ENCODE measurements around the gene ZBTB16. TPM values are rescaled to one million over a fixed set of nuclear protein-coding genes. Genes with fewer than 3 reads are reported as not detected.

The ZBTB16 gene
- total and polyA plus RNA-seq, 8 donors, result 7.9 to 318 (median 55.3) TPM

DNA sequence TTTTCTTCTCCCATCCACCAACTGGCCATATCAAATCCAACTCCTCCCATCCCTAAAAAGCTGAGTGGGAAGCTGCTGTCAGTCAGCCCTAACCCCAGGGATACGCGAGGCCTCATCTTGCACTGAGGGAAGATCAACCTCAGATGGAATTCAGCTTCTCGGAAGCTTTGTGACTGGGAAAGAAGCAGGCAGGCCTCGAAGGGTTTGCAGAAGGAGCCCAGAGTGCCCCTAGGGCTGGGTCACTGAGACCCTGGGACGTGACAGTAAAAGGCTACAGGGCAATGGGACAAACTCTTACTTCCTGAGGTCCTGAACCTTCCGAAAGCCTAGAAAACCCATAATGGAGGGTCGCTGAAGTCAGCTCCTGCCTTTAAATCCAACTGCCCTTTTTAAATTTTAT is 202.3 kb downstream of the ZBTB16 start:
- peaks cover 31 to 60% (median 52%) of the 10 kb centered on the region in 4 donors for H3K4me1 ChIP-seq
- H3K9me3 ChIP-seq, result no peaks in the 10 kb centered on the region
- H3K27me3 ChIP-seq, result no peaks in the 10 kb centered on the region
- WGBS, 5 donors, result 78 to 84% (median 83%) methylated on average over 7 of the region's 7 CpGs
- no peak overlapping the region for H3K4me3 ChIP-seq
- H3K36me3 ChIP-seq, result peaks cover 0 to 2% (median 1%) of the 10 kb centered on the region in 4 donors
- no peak for DNase-seq
- intact Hi-C loops (cut with DNase I; ENCODE audit: low total_unique reads), result loop anchor here (5.0 kb wide), 2 partner anchors 264 to 364 kb away; no protein-coding TSS in a partner anchor
- peak overlapping the region in 1 of 5 donors; percentile 84 for H3K27ac ChIP-seq
- TF ChIP-seq POLR2AphosphoS5 (IDR thresholded peaks at IDR 0.05) (no peak), POLR2A (IDR thresholded peaks at IDR 0.05) (no peak)

DNA sequence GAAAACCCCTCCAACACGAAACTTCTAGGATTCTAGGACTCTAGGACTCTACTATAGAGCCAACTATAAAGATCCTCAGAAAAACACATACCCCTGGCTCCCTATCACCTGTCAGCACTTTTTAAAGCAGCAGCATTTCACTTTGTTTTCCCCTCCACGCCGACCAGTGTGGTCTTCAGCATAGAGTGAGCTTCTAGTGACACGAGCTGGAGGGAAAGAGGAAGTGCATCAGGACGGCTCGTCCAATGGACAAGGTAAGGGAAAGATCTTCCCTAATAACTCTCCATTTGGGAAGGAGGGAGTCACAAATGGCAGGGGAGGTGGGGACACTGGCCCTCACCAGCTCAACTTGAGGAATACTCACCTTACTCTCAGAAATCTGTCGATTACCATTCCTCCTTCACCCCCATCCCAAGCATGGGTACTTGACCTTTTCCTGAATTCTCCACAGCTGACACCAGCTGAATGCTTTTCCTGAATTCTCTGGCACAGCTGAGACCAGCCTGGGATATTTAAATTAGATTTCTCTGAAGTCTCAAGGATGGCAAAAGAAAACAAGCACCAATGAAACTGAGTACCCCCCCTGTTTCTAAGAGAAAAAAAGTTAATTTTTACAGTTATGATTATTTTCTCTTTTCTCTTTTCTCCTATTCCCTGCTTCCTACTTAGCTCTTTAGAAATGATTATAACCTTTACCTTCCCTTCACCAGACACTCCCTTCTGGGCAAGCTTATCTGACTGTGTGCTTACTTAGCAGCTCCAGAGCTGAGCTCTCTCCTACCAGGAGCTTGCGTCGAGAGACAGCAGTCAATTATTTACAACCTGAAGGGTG is 203.4 kb downstream of the ZBTB16 start:
- Histone ChIP-seq H3K4me1 (peaks cover 21 to 49% (median 41%) of the 10 kb centered on the region in 4 donors), H3K36me3 (no peaks in the 10 kb centered on the region), H3K27ac (peak overlapping the region in 1 of 5 donors; percentile 8), H3K9me3 (no peaks in the 10 kb centered on the region), H3K4me3 (no peak overlapping the region), H3K27me3 (no peaks in the 10 kb centered on the region)
- peak in 1 of 2 donors; percentile 80 for DNase-seq
- TF ChIP-seq, protein P1, sequence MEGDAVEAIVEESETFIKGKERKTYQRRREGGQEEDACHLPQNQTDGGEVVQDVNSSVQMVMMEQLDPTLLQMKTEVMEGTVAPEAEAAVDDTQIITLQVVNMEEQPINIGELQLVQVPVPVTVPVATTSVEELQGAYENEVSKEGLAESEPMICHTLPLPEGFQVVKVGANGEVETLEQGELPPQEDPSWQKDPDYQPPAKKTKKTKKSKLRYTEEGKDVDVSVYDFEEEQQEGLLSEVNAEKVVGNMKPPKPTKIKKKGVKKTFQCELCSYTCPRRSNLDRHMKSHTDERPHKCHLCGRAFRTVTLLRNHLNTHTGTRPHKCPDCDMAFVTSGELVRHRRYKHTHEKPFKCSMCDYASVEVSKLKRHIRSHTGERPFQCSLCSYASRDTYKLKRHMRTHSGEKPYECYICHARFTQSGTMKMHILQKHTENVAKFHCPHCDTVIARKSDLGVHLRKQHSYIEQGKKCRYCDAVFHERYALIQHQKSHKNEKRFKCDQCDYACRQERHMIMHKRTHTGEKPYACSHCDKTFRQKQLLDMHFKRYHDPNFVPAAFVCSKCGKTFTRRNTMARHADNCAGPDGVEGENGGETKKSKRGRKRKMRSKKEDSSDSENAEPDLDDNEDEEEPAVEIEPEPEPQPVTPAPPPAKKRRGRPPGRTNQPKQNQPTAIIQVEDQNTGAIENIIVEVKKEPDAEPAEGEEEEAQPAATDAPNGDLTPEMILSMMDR (IDR thresholded peaks at IDR 0.05), result peak in 5 of 7 experiments; percentile 37 to 61 (median 47)
- no peak for TF ChIP-seq POLR2A (IDR thresholded peaks at IDR 0.05)
- peak in 1 of 3 donors; percentile 46 for TF ChIP-seq POLR2AphosphoS5 (IDR thresholded peaks at IDR 0.05)
- intact Hi-C loops (cut with DNase I; ENCODE audit: low total_unique reads), result loop anchor here (5.0 kb wide), 2 partner anchors 266 to 366 kb away; no protein-coding TSS in a partner anchor
- 9 to 20% (median 18%) methylated on average over 9 of the region's 9 CpGs for WGBS, 5 donors

DNA sequence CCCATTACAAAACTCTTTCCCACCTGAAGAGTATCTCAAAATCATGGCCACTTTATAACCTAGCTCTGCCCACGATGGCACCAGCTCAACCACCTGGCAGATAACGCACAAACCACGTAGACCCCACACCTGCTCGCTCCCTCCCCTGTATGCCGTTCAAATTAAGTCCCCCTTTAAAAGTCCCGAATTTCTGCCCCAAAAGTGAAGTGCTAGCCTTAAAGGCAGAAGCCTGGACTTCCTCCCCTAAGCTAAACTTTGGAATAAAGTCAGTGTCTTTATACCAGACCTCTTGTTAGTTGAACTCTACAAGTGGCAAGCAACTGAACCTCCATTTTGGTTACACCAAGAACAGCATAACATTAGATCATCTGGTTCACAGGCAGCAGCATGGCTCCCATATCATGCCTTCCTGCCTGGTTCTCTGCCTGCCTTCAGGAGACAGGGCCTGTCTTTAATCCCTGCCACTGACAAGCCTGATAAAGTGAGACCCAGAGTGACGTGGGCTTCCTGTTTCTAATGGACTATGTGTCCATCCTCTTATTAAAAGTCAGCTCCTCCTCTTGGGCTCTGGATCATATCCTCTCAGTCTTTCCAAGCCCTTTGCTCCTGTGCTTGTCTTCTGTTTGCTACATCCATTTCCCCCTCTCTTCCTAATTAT is 204.1 kb downstream of the ZBTB16 start:
- intact Hi-C loops (cut with DNase I; ENCODE audit: low total_unique reads), result loop anchor here (5.0 kb wide), 2 partner anchors 266 to 366 kb away; no protein-coding TSS in a partner anchor
- no peak overlapping the region for H3K4me3 ChIP-seq
- peaks cover 13 to 42% (median 34%) of the 10 kb centered on the region in 4 donors for H3K4me1 ChIP-seq
- 50 to 71% (median 64%) methylated on average over 7 of the region's 7 CpGs for WGBS, 5 donors
- DNase-seq, result no peak
- no peaks in the 10 kb centered on the region for H3K9me3 ChIP-seq
- H3K27ac ChIP-seq, result no peak overlapping the region
- TF ChIP-seq POLR2AphosphoS5 (IDR thresholded peaks at IDR 0.05) (no peak), POLR2A (IDR thresholded peaks at IDR 0.05) (no peak), EP300 (IDR thresholded peaks at IDR 0.05) (no peak)
- TF ChIP-seq, protein P1 (IDR thresholded peaks at IDR 0.05), result no peak
- H3K27me3 ChIP-seq, result no peaks in the 10 kb centered on the region
- H3K36me3 ChIP-seq, result no peaks in the 10 kb centered on the region

DNA sequence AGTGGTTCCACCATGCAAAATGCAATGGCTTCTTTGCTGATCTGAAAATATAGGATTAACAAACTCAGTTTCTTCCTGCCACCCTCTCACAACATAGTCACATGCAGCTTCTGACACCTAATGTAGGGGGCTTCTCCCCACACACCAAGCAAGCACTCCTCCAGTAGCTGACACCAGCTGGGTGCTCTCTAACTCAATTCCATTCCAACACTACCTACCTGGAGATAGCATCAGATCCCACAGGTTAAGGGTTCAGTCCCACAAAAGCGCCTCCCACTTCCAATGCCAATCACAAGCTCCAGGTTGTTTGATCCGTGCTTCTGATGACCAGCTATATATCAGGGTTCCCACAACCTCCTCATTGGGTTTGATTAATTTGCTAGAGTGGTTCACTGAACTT is 204.9 kb downstream of the ZBTB16 start:
- DNase-seq, result no peak
- no peak for TF ChIP-seq EP300 (IDR thresholded peaks at IDR 0.05)
- TF ChIP-seq, protein P1 (IDR thresholded peaks at IDR 0.05), result no peak
- TF ChIP-seq POLR2AphosphoS5 (IDR thresholded peaks at IDR 0.05), result no peak
- TF ChIP-seq POLR2A (IDR thresholded peaks at IDR 0.05), result no peak
- Histone ChIP-seq H3K4me1 (peaks cover 8 to 34% (median 27%) of the 10 kb centered on the region in 4 donors), H3K36me3 (no peaks in the 10 kb centered on the region), H3K9me3 (no peaks in the 10 kb centered on the region), H3K27me3 (no peaks in the 10 kb centered on the region), H3K27ac (no peak overlapping the region), H3K4me3 (no peak overlapping the region)
- 69 to 89% (median 85%) methylated on average over 2 of the region's 2 CpGs for WGBS, 5 donors
- intact Hi-C loops (cut with DNase I; ENCODE audit: low total_unique reads), result loop anchor here (5.0 kb wide), 2 partner anchors 267 to 367 kb away; no protein-coding TSS in a partner anchor

All from stomach (tissue), 9 donors.